D721Med (cell line): ENCODE results near the gene PKP4.

Experiments used
- DNase-seq: peaks from one replicate; pipeline ENCODE4 v3.0.0; 2011; ENCODE audit warnings: low spot score; ENCODE audit not compliant: insufficient read length
- FAIRE-seq: peaks from 2 replicates; lab custom pipeline; 2011; peaks lifted over from hg19 to GRCh38; lab: Jason Lieb, UNC
- CTCF ChIP-seq: IDR thresholded peaks from 2 replicates; pipeline ENCODE4 v1.5.1; 2012; ENCODE audit warnings: mild to moderate bottlenecking, control low read depth; ENCODE audit not compliant: insufficient read depth; ENCODE audit errors: missing control alignments

PKP4 gene

GRCh38 chr2:158519481-158519880, 62.7 kb downstream of the PKP4 start:
- DNase-seq (no peak), FAIRE-seq (no peak)
- TF ChIP-seq CTCF = no peak

- FAIRE-seq (no peak), DNase-seq (no peak)
Observed at GRCh38 chr2:158529379-158530259, 72.9 kb downstream of the PKP4 start.

GRCh38 chr2:158530829-158531228, 74.1 kb downstream of the PKP4 start:
- no peak for FAIRE-seq
- peak; percentile 12 for TF ChIP-seq CTCF
- DNase-seq = no peak

More at GRCh38 chr2:158529379-158530259, 72.9 kb downstream of the PKP4 start:
- no peak for TF ChIP-seq CTCF

- FAIRE-seq = no peak
Observed at GRCh38 chr2:158533009-158533408, 76.3 kb downstream of the PKP4 start.

GRCh38 chr2:158539176-158540005, 82.6 kb downstream of the PKP4 start:
- FAIRE-seq (no peak), DNase-seq (no peak)
- TF ChIP-seq CTCF = no peak

More at GRCh38 chr2:158533009-158533408, 76.3 kb downstream of the PKP4 start:
- DNase-seq = no peak
- TF ChIP-seq CTCF = no peak

GRCh38 chr2:158542577-158542976, 85.8 kb downstream of the PKP4 start:
- no peak for DNase-seq
- TF ChIP-seq CTCF = no peak
- FAIRE-seq = no peak

GRCh38 chr2:158543957-158544356, 87.2 kb downstream of the PKP4 start:
- TF ChIP-seq CTCF = no peak
- DNase-seq (no peak), FAIRE-seq (no peak)
